Measurements from ENCODE around the gene PTOV1.

- TF ChIP-seq CTCF (IDR thresholded peaks at IDR 0.05; ENCODE audit: low read length) (no peak), EZH2phosphoT487 (IDR thresholded peaks at IDR 0.05; ENCODE audit: low read length) (no peak)
Measured at GRCh38 chr19:49861541-49862378, 10.8 kb downstream of the PTOV1 start.

All from MM.1S (cell line).